A673 (cell line): ENCODE measurements around the gene CDKL5.

Source experiments
- CTCF ChIP-seq: fragments of 300-800, 200-600 bp; sonication (generic); conservative IDR thresholded peaks from 2 replicates; pipeline ENCODE4 v1.5.1; 2017; ENCODE audit warnings: low read depth, mild to moderate bottlenecking, antibody characterized with exemption, low read length, moderate library complexity, mixed read lengths
- EZH2 ChIP-seq: fragments of 200-600 bp; sonication (generic); IDR thresholded peaks from 2 replicates; pipeline ENCODE4 v1.6.1; 2017; ENCODE audit warnings: borderline replicate concordance, low read depth, mild to moderate bottlenecking, mixed read lengths, antibody characterized with exemption, low read length; ENCODE audit not compliant: poor library complexity, severe bottlenecking

- TF ChIP-seq CTCF (no peak), EZH2 (no peak)
These were observed 111.7 kb downstream of the CDKL5 start for GRCh38 chrX:18537068-18537467.
